Left hindlimb (tissue), 1 donor: ENCODE data around the gene FAF1.

Experiments
- DNase-seq: peaks from one replicate; pipeline ENCODE4 v3.0.0-alpha.2; 2018

The FAF1 gene

GRCh38 chr1:50422946-50423669, 537.0 kb downstream of the FAF1 start, which contains the start of gene DMRTA2:
Gene DMRTA2 (minus strand): TSS chr1:50423443. CDS start chr1:50421536, 1,907 bp downstream.
- DNase-seq: no peak

- DNase-seq: no peak
These were observed 537.5 kb downstream of the FAF1 start for GRCh38 chr1:50422675-50422945.

- no peak for DNase-seq
These were observed 538.0 kb downstream of the FAF1 start for GRCh38 chr1:50421768-50422674.

GRCh38 chr1:50421366-50421748, 538.7 kb downstream of the FAF1 start:
- DNase-seq: no peak

GRCh38 chr1:50420689-50421365, 539.2 kb downstream of the FAF1 start:
- no peak for DNase-seq

GRCh38 chr1:50419907-50420677, 540.0 kb downstream of the FAF1 start:
- no peak for DNase-seq

GRCh38 chr1:50419192-50419906, 540.7 kb downstream of the FAF1 start:
- no peak for DNase-seq

GRCh38 chr1:50418600-50419109, 541.4 kb downstream of the FAF1 start:
- no peak for DNase-seq

GRCh38 chr1:50417946-50418599, 542.0 kb downstream of the FAF1 start:
- no peak for DNase-seq

GRCh38 chr1:50417507-50417906, 542.6 kb downstream of the FAF1 start:
- DNase-seq: no peak

- no peak for DNase-seq
These were observed 543.3 kb downstream of the FAF1 start for GRCh38 chr1:50416553-50417453.

- no peak for DNase-seq
These were observed 543.9 kb downstream of the FAF1 start for GRCh38 chr1:50416150-50416527.

GRCh38 chr1:50415235-50416149, 544.6 kb downstream of the FAF1 start:
- no peak for DNase-seq

- no peak for DNase-seq
These were observed 545.2 kb downstream of the FAF1 start for GRCh38 chr1:50414853-50415234.

GRCh38 chr1:50412813-50413476, 547.1 kb downstream of the FAF1 start:
- no peak for DNase-seq

GRCh38 chr1:50405814-50406213, 554.3 kb downstream of the FAF1 start:
- no peak for DNase-seq

- no peak for DNase-seq
These were observed 566.4 kb downstream of the FAF1 start for GRCh38 chr1:50393522-50394120.
